ENCODE data around the gene EBP.

The EBP gene

GRCh38 chrX:48512371-48512935 is 9.2 kb upstream of the EBP start:
- Histone ChIP-seq H3K36me3 (replicated peaks) (no peaks in the 10 kb centered on the region), H3K27me3 (replicated peaks) (no peaks in the 10 kb centered on the region), H3K27ac (no peak overlapping the region), H3K4me3 (ENCODE audit: low read depth, low read length) (no peak overlapping the region)
- DNase-seq, result no peak
- no peak for TF ChIP-seq CTCF (IDR thresholded peaks at IDR 0.05; ENCODE audit: low read depth, low read length, missing control alignments)
- in situ Hi-C loops (cut with HindIII; ENCODE audit: low pct_ligation_motif_present, low sequenced_read_pairs), result no loop called here

- in situ Hi-C loops (cut with HindIII; ENCODE audit: low pct_ligation_motif_present, low sequenced_read_pairs), result no loop called here
- TF ChIP-seq CTCF (IDR thresholded peaks at IDR 0.05; ENCODE audit: low read depth, low read length, missing control alignments), result no peak
- H3K27me3 ChIP-seq (replicated peaks), result no peaks in the 10 kb centered on the region
- no peak overlapping the region for H3K4me3 ChIP-seq (ENCODE audit: low read depth, low read length)
- no peak for DNase-seq
- no peak overlapping the region for H3K27ac ChIP-seq
- H3K36me3 ChIP-seq (replicated peaks), result no peaks in the 10 kb centered on the region
Observed at GRCh38 chrX:48513670-48514069, 7.9 kb upstream of the EBP start.

- Histone ChIP-seq H3K36me3 (replicated peaks) (no peaks in the 10 kb centered on the region), H3K27me3 (replicated peaks) (no peaks in the 10 kb centered on the region), H3K4me3 (ENCODE audit: low read depth, low read length) (no peak overlapping the region), H3K27ac (no peak overlapping the region)
- in situ Hi-C loops (cut with HindIII; ENCODE audit: low pct_ligation_motif_present, low sequenced_read_pairs), result no loop called here
- TF ChIP-seq CTCF (IDR thresholded peaks at IDR 0.05; ENCODE audit: low read depth, low read length, missing control alignments), result no peak
- no peak for DNase-seq
Observed at GRCh38 chrX:48514126-48514806, 7.3 kb upstream of the EBP start.

- TF ChIP-seq CTCF (IDR thresholded peaks at IDR 0.05; ENCODE audit: low read depth, low read length, missing control alignments), result no peak
- Histone ChIP-seq H3K27ac (no peak overlapping the region), H3K36me3 (replicated peaks) (no peaks in the 10 kb centered on the region), H3K27me3 (replicated peaks) (no peaks in the 10 kb centered on the region), H3K4me3 (ENCODE audit: low read depth, low read length) (no peak overlapping the region)
- in situ Hi-C loops (cut with HindIII; ENCODE audit: low pct_ligation_motif_present, low sequenced_read_pairs), result no loop called here
- DNase-seq, result no peak
Observed at GRCh38 chrX:48514868-48515460, 6.6 kb upstream of the EBP start.

GRCh38 chrX:48515842-48516241 is 5.8 kb upstream of the EBP start:
- no peak for TF ChIP-seq CTCF (IDR thresholded peaks at IDR 0.05; ENCODE audit: low read depth, low read length, missing control alignments)
- Histone ChIP-seq H3K36me3 (replicated peaks) (no peaks in the 10 kb centered on the region), H3K27ac (no peak overlapping the region), H3K27me3 (replicated peaks) (no peaks in the 10 kb centered on the region), H3K4me3 (ENCODE audit: low read depth, low read length) (no peak overlapping the region)
- in situ Hi-C loops (cut with HindIII; ENCODE audit: low pct_ligation_motif_present, low sequenced_read_pairs), result no loop called here
- DNase-seq, result no peak
